Measurements from ENCODE around the gene HACD1. TPM values are rescaled to one million over a fixed set of nuclear protein-coding genes. Genes with fewer than 3 reads are reported as not detected.
A peak's percentile ranks its signal among the peaks of the same experiment; 100 is the strongest.

HACD1 gene
- total and polyA plus RNA-seq, 8 donors = 0.46 to 8.2 (median 3.7) TPM

- FAIRE-seq = no peak
- no peak for DNase-seq
- Histone ChIP-seq H3K27ac (no peak overlapping the region), H3K9me3 (no peaks in the 10 kb centered on the region), H3K27me3 (no peaks in the 10 kb centered on the region), H3K36me3 (no peaks in the 10 kb centered on the region), H3K4me3 (no peak overlapping the region), H3K4me1 (no peaks in the 10 kb centered on the region)
- TF ChIP-seq CTCF (IDR thresholded peaks at IDR 0.05) = no peak
- intact Hi-C loops (cut with DNase I) = no loop called here
- no peak for ATAC-seq
- WGBS, 2 donors = 50 to 64% methylated on average over 8 of the region's 8 CpGs
Measured at GRCh38 chr10:17622061-17622460, 4.9 kb upstream of the HACD1 start.

- no peak for FAIRE-seq
- WGBS, 2 donors = 1% methylated on average over 33 to 48 of the region's 48 CpGs
- Histone ChIP-seq H3K27me3 (no peaks in the 10 kb centered on the region), H3K4me1 (peaks cover 0 to 4% (median 0%) of the 10 kb centered on the region in 3 donors), H3K36me3 (no peaks in the 10 kb centered on the region), H3K27ac (peak overlapping the region; percentile 51 to 88 (median 72)), H3K9me3 (no peaks in the 10 kb centered on the region), H3K4me3 (peak overlapping the region; percentile 62 to 93 (median 78))
- peak; percentile 61 to 89 (median 68) for DNase-seq
- intact Hi-C loops (cut with DNase I) = loop anchor here in 1 of 3 donors (10.0 kb wide), 1 partner anchor 118 kb away; no protein-coding TSS in a partner anchor
- peak; percentile 85 to 90 (median 86) for ATAC-seq
- TF ChIP-seq CTCF (IDR thresholded peaks at IDR 0.05) = no peak
Measured at GRCh38 chr10:17616403-17617030, 657 bp downstream of the HACD1 start.

DNA sequence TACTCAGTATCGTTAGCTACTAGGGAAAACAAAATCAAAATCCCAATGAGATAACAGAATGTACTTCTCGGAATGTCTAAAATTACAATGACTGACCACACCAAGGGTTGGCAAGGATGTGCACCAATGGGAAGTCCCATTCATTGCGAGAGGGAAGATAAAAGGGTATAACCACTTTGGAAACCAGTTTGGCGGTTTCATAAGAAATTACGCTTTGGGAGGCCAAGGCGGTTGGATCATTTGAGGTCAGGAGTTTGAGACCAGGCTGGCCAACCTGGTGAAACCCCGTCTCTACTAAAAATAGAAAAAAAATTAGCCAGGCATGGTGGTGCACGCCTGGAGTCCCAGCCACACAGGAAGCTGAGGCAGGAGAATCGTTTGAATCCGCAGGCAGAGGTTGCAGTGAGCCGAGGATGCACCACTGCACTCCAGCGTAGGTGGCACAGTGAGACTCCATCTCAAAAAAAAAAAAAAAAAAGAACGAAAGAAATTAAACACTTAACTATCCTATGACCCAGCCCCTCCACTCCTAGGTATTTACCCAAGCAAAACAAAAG, 7.6 kb downstream of the HACD1 start:
- Histone ChIP-seq H3K4me1 (no peaks in the 10 kb centered on the region), H3K4me3 (no peak overlapping the region), H3K9me3 (no peaks in the 10 kb centered on the region), H3K27ac (no peak overlapping the region), H3K36me3 (no peaks in the 10 kb centered on the region), H3K27me3 (no peaks in the 10 kb centered on the region)
- DNase-seq (no peak), FAIRE-seq (no peak), ATAC-seq (no peak)
- intact Hi-C loops (cut with DNase I) = loop anchor here in 2 of 3 donors (5.0 to 10.0 kb wide), 3 partner anchors 125 to 263 kb away; no protein-coding TSS in a partner anchor
- WGBS, 2 donors = 85 to 90% methylated on average over 12 to 13 of the region's 13 CpGs
- no peak for TF ChIP-seq CTCF (IDR thresholded peaks at IDR 0.05)

- peak; percentile 96 for FAIRE-seq
- intact Hi-C loops (cut with DNase I) = loop anchor here in 1 of 3 donors (5.0 kb wide), 1 partner anchor 135 kb away; no protein-coding TSS in a partner anchor
- WGBS, 2 donors = 52 to 57% methylated on average over 9 of the region's 9 CpGs
- Histone ChIP-seq H3K27ac (no peak overlapping the region), H3K27me3 (no peaks in the 10 kb centered on the region), H3K4me3 (no peak overlapping the region), H3K4me1 (no peaks in the 10 kb centered on the region), H3K36me3 (no peaks in the 10 kb centered on the region), H3K9me3 (no peaks in the 10 kb centered on the region)
- no peak for DNase-seq
- ATAC-seq = peak; percentile 69 to 97 (median 94)
- TF ChIP-seq CTCF (IDR thresholded peaks at IDR 0.05) = peak; percentile 56 to 77 (median 65)
Measured at GRCh38 chr10:17607603-17608332, 9.4 kb downstream of the HACD1 start.

All from pancreas (tissue), 10 donors.